ENCODE data around the gene ETV1.
"Not testable (repeated sequence)": the region's sequence is repeated elsewhere in the genome, so short reads cannot be mapped to it uniquely, and the experiment has no call there.

ETV1 gene

GRCh38 chr7:13921062-13921461, 68.4 kb downstream of the ETV1 start:
- no peak for DNase-seq (ENCODE audit: low spot score)

GRCh38 chr7:13920053-13920697, 69.3 kb downstream of the ETV1 start:
- DNase-seq (ENCODE audit: low spot score) = no peak

GRCh38 chr7:13918333-13918732, 71.1 kb downstream of the ETV1 start:
- not testable (repeated sequence) for DNase-seq (ENCODE audit: low spot score)

GRCh38 chr7:13917103-13917502, 72.4 kb downstream of the ETV1 start:
- not testable (repeated sequence) for DNase-seq (ENCODE audit: low spot score)

- no peak for DNase-seq (ENCODE audit: low spot score)
Measured at GRCh38 chr7:13915891-13916290, 73.6 kb downstream of the ETV1 start.

- DNase-seq (ENCODE audit: low spot score) = no peak
Measured at GRCh38 chr7:13912715-13913278, 76.7 kb downstream of the ETV1 start.

- no peak for DNase-seq (ENCODE audit: low spot score)
Measured at GRCh38 chr7:13911909-13912308, 77.6 kb downstream of the ETV1 start.

GRCh38 chr7:13910805-13911551, 78.5 kb downstream of the ETV1 start:
- DNase-seq (ENCODE audit: low spot score) = no peak

- no peak for DNase-seq (ENCODE audit: low spot score)
Measured at GRCh38 chr7:13908667-13909397, 80.6 kb downstream of the ETV1 start.

- no peak for DNase-seq (ENCODE audit: low spot score)
Measured at GRCh38 chr7:13907831-13908230, 81.6 kb downstream of the ETV1 start.

- DNase-seq (ENCODE audit: low spot score) = no peak
Measured at GRCh38 chr7:13904689-13905088, 84.8 kb downstream of the ETV1 start.

- DNase-seq (ENCODE audit: low spot score) = no peak
Measured at GRCh38 chr7:13904007-13904406, 85.5 kb downstream of the ETV1 start.

- DNase-seq (ENCODE audit: low spot score) = no peak
Measured at GRCh38 chr7:13901577-13901976, 87.9 kb downstream of the ETV1 start.

GRCh38 chr7:13898957-13899670, 90.4 kb downstream of the ETV1 start:
- DNase-seq (ENCODE audit: low spot score) = no peak

- DNase-seq (ENCODE audit: low spot score) = no peak
Measured at GRCh38 chr7:13897819-13898218, 91.6 kb downstream of the ETV1 start.

GRCh38 chr7:13894954-13895353, 94.5 kb downstream of the ETV1 start:
- DNase-seq (ENCODE audit: low spot score) = no peak

- no peak for DNase-seq (ENCODE audit: low spot score)
Measured at GRCh38 chr7:13894377-13894776, 95.1 kb downstream of the ETV1 start.

- DNase-seq (ENCODE audit: low spot score) = no peak
Measured at GRCh38 chr7:13890793-13891192, 98.7 kb downstream of the ETV1 start.

- no peak for DNase-seq (ENCODE audit: low spot score)
Measured at GRCh38 chr7:13886356-13886755, 103.1 kb downstream of the ETV1 start.

- no peak for DNase-seq (ENCODE audit: low spot score)
Measured at GRCh38 chr7:13882051-13882450, 107.4 kb downstream of the ETV1 start.

- DNase-seq (ENCODE audit: low spot score) = no peak
Measured at GRCh38 chr7:13880789-13881188, 108.7 kb downstream of the ETV1 start.

Data from D341Med (cell line).